CD4-positive, alpha-beta T cell treated with Interleukin-21 for 1 hour (primary cell): ENCODE measurements around the gene SPRR2D.
"Not testable (repeated sequence)": the region's sequence is repeated elsewhere in the genome, so short reads cannot be mapped to it uniquely, and the experiment has no call there.

Experiments used
- DNase-seq: peaks from one replicate; pipeline ENCODE4 v3.0.0-alpha.2; 2020

The SPRR2D gene

DNA sequence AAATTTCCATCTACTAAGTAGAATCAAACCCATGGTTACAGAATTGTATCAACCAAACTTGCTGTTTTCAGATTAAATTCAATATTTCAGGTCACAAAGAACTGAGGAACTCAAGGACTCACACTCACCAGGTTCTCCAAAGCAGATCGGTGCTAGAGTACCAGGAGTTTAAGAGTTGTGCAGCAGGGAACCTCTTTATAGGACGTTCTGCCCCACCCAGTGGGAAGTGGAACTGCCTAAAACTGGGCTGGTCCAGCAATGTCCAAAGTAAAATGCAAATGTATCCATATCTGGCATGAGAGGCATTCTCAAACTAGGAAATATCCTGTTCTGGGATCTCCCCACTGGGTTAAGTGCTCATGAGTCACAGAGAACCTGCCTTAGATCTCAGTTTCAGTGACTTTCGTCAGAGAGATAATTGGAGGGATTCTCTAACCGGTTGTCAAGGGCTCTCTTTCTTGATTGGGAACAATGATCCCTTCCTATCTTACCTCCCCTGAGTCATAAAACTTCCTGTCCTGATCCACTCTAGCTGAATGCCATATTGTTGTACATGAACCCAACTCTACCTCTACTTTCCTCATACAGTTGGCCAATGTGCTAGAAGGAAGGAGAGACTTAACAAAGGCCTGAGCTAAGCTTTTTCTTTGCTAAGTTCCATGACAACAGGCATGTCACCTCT lies at the start of gene SPRR2D:
TSS of gene SPRR2D (minus strand) at position 171 of the 682 bp plus-strand sequence. CDS start 774 bp downstream, outside the sequence.
- no peak for DNase-seq

DNA sequence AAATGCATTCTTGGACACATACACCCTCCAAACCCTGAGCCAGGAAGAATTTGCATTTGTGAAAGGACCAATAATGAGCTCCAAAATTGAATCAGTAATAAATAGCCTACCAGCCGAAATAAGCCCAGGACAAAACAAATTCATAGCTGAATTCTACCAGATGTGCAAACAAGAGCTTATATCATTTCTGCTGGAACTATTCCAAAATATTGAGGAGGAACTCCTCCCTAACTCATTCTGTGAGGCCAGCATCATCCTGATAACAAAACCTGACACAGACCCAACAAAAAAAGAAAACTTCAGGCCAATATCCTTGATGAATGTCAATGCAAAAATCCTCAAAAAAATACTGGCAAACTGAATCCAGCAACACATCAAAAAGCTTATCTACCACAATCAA lies 46.7 kb upstream of the SPRR2D start:
- DNase-seq: no peak

DNA sequence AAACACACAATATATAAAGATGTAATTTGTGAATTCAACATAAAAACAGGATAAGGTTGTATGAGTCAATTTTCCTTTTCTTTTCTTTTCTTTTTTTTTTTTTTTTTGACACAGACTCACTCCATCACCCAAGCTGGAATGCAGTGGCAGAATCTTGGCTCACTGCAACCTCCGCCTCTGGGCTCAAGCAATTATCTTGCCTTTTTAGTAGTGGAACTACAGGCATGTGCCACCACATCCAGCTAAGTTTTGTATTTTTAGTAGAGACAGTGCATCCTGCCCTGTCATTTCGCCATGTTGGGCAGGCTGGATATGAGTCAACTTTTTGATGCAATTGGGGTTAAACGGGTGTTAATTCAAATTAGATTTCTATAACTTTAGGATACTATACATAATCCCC lies 40.8 kb upstream of the SPRR2D start:
- DNase-seq: no peak

GRCh38 chr1:153072806-153073726 lies 32.1 kb upstream of the SPRR2D start:
- no peak for DNase-seq

DNA sequence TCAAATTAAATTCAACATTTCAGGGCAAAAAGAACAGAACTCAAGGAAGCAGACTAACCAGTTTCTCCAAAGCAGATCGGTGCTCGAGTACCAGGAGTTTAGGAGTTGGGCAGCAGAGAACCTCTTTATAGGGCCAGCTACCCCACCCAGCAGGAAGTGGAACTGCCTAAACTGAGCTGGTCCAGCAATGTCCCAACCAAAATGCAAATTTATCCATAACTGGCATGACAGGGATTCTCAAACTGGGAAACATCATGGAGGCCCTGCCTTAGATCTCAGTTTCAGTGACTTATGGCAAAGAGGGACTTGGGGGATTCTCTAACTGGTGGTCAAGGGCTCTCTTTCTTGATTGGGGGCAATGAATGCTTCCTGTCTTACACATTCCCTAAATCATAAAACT lies 30.6 kb upstream of the SPRR2D start, which contains the start of gene SPRR2B:
TSS of gene SPRR2B (minus strand) at position 101 of the 400 bp plus-strand sequence. CDS start 772 bp downstream, outside the sequence.
- DNase-seq: no peak

DNA sequence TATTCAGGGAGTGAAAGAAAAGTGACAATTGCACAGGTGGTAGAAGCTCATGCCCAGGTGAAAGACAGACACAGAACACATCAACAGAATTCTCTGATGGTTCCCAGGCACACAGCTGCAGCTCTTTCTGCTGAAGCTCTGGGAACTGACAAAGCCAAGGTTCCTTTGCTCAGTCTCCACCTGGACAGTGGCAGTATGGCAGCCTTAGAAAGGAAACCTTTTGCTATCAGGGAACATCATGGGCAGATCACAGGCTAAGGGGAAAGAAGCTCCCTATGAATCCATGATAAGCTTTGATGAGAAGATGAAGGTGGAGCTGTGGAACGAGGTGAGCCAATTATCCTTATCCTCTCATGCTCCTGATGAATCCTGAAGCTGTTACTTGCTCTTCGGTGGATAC lies 29.3 kb upstream of the SPRR2D start:
- DNase-seq: no peak

- no peak for DNase-seq
These were observed 18.2 kb upstream of the SPRR2D start for GRCh38 chr1:153058826-153059784.

- no peak for DNase-seq
These were observed 17.2 kb upstream of the SPRR2D start for GRCh38 chr1:153058154-153058553.

GRCh38 chr1:153057375-153057774 lies 16.5 kb upstream of the SPRR2D start, which contains the start of gene SPRR2A:
Gene SPRR2A (minus strand): TSS chr1:153057512. CDS start chr1:153056735, 777 bp downstream.
- DNase-seq: no peak

- not testable (repeated sequence) for DNase-seq
These were observed 15.2 kb upstream of the SPRR2D start for GRCh38 chr1:153056111-153056510.

- no peak for DNase-seq
These were observed 8.3 kb upstream of the SPRR2D start for GRCh38 chr1:153049211-153049610.

DNA sequence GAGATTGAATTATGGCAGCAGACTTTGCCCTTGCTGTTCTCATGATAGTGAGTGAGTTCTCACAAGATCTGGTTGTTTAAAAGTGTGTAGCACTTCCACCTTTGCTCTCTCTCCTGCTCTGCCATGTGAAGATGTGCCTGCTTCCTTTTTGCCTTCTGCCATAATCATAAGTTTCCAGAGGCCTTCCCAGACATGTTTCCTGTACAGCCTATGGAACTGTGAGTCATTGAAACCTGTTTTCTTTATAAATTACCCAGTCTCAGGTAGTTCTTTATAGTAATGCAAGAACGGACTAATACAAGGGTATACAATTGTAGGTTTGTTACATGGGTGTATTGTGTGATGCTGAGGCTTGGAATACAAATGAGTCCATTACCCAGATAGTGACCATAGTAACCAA lies 5.7 kb downstream of the SPRR2D start:
- DNase-seq: no peak

GRCh38 chr1:153032677-153033308 lies 8.1 kb downstream of the SPRR2D start:
- no peak for DNase-seq

- no peak for DNase-seq
These were observed 8.8 kb downstream of the SPRR2D start for GRCh38 chr1:153032073-153032472.

DNA sequence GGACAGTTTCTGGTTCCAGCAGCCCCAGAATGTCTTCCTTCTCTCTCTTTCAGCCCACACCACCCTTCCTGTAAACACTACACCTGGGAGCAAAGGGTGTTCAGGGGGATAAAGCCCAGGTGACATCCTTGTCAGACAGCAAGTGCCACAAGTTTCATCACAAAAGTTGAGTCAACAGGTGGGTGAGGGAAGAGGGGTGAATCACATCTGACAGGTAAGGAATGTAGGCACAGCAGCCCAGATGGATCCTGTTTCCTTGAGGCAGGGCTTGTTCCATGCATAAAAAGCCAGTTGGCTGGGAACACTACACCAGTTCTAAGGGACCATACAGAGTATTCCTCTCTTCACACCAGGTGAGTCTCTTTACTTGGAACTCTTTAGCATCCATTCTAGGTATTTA lies 10.0 kb downstream of the SPRR2D start, which contains the start of gene SPRR1B:
TSS of gene SPRR1B (plus strand) at position 309 of the 400 bp plus-strand sequence. CDS start 1,143 bp downstream, outside the sequence.
- DNase-seq: no peak

- no peak for DNase-seq
These were observed 12.2 kb downstream of the SPRR2D start for GRCh38 chr1:153028766-153029165.

- no peak for DNase-seq
These were observed 15.1 kb downstream of the SPRR2D start for GRCh38 chr1:153025797-153026196.

DNA sequence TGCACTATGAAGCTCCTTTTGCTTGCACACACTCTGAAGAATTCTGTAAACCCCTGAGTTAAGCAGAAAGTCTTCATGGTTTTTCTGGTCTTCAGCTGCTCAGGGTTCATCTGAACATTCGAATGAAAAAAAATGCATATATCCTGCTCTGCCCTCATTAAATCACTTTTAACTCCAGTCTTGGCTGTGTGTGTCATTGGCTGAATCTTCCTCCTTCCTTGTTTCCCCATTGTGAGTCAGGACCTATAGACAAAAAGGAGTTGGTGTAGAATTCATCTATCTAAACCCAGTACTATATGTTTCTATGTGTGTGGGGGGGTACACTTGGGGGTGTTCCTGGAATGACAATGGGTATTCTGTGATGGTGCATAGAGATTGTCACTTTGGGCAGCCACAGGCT lies 16.5 kb downstream of the SPRR2D start:
- no peak for DNase-seq

DNA sequence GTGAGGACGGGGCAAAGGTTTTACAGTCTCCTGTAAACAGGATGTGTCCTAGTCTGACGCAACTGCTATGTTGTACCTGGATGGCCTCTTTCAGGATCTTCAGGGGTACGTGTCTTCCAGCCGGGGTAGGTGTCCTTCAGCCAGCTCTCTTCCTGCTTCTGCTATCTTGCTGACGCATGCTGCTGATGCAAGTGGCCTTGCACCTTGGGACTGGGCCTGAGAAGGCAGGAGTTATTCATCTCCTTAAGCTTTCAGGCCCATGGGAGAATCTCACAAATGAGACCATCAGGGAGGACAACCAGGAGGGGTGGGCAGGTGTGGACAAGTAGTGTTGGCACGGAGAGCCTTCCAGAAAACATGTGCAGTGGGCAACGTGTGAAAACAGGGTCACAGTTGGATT lies 17.8 kb downstream of the SPRR2D start:
- DNase-seq: no peak

GRCh38 chr1:153022340-153022739 lies 18.6 kb downstream of the SPRR2D start:
- DNase-seq: not testable (repeated sequence)

DNA sequence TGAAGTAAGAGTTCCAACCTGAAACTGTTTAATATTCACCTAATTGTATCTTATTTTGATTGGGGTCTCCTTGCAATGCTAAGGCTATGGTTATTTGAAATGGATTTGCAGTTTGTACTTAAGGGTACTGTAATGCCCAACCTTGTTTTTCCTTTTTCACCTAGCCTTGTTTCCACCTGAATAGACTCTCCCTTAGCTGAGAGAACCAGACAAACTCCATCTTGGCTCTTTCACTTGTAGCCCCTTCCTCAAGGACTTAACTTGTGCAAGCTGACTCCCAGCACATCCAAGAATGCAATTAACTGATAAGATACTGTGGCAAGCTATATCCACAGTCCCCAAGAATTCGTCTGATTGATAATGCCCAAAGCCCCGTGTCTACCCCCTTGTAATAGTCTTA lies 19.1 kb downstream of the SPRR2D start:
- not testable (repeated sequence) for DNase-seq

DNA sequence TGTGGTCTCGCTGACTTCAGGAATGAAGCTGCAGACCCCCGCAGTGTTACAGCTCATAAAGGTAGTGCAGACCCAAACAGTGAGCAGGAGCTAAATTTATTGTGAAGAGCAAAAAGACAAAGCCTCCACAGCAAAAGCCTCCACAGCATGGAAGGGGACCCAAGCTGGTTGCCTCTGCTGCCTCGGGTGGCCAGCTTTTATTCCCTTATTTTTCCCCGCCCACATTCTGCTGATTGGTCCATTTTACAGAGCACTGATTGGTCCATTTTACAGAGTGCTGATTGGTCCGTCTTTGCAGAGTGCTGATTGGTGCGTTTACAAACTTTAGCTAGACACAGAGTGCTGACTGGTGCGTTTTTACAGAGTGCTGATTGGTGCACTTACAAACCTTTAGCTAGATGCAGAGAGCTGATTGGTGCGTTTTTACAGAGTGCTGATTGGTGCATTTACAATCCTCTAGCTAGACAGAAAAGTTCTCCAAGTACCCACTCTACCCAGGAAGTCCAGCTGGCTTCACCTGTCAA lies 29.6 kb downstream of the SPRR2D start:
- DNase-seq: not testable (repeated sequence)
